ENCODE results near the gene TCERG1. TPM values are rescaled to one million over a fixed set of nuclear protein-coding genes. Genes with fewer than 3 reads are reported as not detected.
"Not testable (repeated sequence)": the region's sequence is repeated elsewhere in the genome, so short reads cannot be mapped to it uniquely, and the experiment has no call there.

The TCERG1 gene
- total RNA-seq, 1 donor from 2014 or later, result 40.5 TPM

DNA sequence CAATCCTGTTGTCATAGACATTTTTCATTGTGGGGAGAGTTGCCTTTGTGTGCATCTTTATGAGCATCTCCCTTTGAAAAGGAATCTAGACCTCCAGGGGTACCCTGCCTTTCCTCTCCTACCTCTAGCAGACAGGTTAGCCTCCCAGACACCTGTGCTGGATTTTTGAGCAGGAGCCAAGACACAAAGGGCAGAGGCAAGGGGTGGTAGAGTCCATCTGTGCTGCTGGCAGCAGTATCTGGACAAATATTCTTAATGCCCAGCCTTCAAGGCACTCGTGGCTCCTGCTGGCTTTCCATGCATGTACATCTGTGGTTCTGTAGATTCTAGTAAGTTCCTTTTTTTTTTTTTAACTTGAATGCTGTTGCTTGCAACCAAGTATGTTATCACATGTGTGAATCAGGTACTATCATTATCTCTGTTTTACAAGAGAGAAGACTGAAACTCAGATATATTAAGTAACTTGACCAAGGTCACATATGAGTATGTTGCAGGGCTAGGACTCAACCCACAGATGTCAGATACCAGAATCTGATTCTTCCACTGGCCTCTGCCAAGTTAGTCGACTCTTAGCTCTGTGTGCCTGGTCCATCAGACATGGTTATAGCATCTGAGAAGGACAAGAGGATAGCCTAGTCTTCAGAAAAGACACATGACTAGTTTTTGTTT is 101.8 kb downstream of the TCERG1 start:
- Mint-ChIP-seq H3K27ac (ENCODE audit: unreplicated experiment) (no peak overlapping the region), H3K4me3 (ENCODE audit: unreplicated experiment) (no peak overlapping the region), H3K4me1 (ENCODE audit: low read depth) (no peaks in the 10 kb centered on the region), H3K36me3 (ENCODE audit: low read depth) (no peaks in the 10 kb centered on the region), H3K27me3 (ENCODE audit: low read depth) (peaks cover 35% of the 10 kb centered on the region), H3K9me3 (ENCODE audit: low read depth) (no peaks in the 10 kb centered on the region)
- TF ChIP-seq, protein P1, sequence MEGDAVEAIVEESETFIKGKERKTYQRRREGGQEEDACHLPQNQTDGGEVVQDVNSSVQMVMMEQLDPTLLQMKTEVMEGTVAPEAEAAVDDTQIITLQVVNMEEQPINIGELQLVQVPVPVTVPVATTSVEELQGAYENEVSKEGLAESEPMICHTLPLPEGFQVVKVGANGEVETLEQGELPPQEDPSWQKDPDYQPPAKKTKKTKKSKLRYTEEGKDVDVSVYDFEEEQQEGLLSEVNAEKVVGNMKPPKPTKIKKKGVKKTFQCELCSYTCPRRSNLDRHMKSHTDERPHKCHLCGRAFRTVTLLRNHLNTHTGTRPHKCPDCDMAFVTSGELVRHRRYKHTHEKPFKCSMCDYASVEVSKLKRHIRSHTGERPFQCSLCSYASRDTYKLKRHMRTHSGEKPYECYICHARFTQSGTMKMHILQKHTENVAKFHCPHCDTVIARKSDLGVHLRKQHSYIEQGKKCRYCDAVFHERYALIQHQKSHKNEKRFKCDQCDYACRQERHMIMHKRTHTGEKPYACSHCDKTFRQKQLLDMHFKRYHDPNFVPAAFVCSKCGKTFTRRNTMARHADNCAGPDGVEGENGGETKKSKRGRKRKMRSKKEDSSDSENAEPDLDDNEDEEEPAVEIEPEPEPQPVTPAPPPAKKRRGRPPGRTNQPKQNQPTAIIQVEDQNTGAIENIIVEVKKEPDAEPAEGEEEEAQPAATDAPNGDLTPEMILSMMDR (IDR thresholded peaks at IDR 0.05), result no peak
- DNase-seq (ENCODE audit: low spot score), result no peak

DNA sequence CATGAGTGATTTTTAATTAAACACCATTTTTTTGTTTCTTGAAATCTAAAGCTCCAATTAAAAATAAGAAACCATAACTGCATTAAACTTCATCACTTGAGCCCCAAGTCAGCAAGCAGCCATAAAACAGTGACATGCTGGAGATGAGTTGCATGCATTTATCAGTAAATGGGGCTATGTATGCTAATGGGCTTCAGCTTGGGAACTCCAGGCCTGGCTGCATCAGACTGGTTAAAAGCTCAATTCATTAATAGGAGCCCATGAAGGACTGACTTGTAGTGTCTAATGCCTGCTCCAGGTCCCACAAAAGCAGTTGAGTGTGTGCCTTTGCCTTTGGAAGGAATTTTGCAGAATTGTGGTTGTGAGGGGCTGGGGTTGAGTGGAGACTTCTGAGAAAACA is 102.5 kb downstream of the TCERG1 start:
- Mint-ChIP-seq H3K36me3 (ENCODE audit: low read depth) (no peaks in the 10 kb centered on the region), H3K27me3 (ENCODE audit: low read depth) (peaks cover 35% of the 10 kb centered on the region), H3K4me3 (ENCODE audit: unreplicated experiment) (no peak overlapping the region), H3K4me1 (ENCODE audit: low read depth) (no peaks in the 10 kb centered on the region), H3K9me3 (ENCODE audit: low read depth) (no peaks in the 10 kb centered on the region), H3K27ac (ENCODE audit: unreplicated experiment) (no peak overlapping the region)
- TF ChIP-seq, protein P1 (IDR thresholded peaks at IDR 0.05), result no peak
- no peak for DNase-seq (ENCODE audit: low spot score)

DNA sequence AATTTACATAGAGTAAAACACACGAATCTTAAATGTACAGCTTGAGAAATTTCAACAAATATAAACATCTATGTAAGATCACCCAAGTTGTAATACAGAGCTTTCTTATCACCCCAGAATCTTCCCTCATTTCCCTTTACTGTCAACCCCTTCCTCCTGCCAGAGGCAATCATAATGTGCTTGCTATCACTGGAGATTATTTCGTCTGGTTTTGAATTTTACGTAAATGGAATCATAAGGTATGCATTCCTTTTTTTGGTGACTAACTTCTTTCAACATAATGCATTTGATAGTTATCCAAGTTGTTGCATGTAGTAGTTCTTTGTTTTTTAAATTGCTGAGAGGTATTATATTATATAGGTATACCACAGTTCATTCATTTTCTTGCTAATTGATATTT is 106.3 kb downstream of the TCERG1 start:
- no peak overlapping the region for H3K27ac Mint-ChIP-seq (ENCODE audit: unreplicated experiment)
- no peak overlapping the region for H3K4me3 Mint-ChIP-seq (ENCODE audit: unreplicated experiment)
- H3K27me3 Mint-ChIP-seq (ENCODE audit: low read depth), result peaks cover 28% of the 10 kb centered on the region
- no peak for DNase-seq (ENCODE audit: low spot score)
- peaks cover 5% of the 10 kb centered on the region for H3K9me3 Mint-ChIP-seq (ENCODE audit: low read depth)
- H3K4me1 Mint-ChIP-seq (ENCODE audit: low read depth), result no peaks in the 10 kb centered on the region
- TF ChIP-seq, protein P1 (IDR thresholded peaks at IDR 0.05), result no peak
- peaks cover 1% of the 10 kb centered on the region for H3K36me3 Mint-ChIP-seq (ENCODE audit: low read depth)

DNA sequence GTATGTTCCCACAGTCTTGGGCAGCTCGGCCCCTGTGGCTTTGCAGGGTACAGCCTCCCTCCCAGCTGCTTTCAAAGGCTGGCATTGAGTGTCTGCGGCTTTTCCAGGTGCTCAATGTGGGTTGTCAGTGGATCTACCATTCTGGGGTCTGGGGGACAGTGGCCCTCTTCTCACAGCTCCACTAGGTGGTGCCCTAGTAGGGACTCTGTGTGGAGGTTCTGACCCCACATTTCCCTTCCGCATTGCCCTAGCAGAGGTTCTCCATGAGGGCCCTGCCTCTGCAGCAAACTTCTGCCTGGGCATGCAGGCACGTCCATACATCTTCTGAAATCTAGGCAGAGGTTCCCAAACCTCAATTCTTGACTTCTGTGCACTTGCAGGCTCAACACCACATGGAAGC is 109.8 kb downstream of the TCERG1 start:
- not testable (repeated sequence) for H3K9me3 Mint-ChIP-seq (ENCODE audit: low read depth); H3K27ac Mint-ChIP-seq (ENCODE audit: unreplicated experiment); H3K4me3 Mint-ChIP-seq (ENCODE audit: unreplicated experiment); H3K36me3 Mint-ChIP-seq (ENCODE audit: low read depth); H3K27me3 Mint-ChIP-seq (ENCODE audit: low read depth); DNase-seq (ENCODE audit: low spot score)
- H3K4me1 Mint-ChIP-seq (ENCODE audit: low read depth), result peaks cover 14% of the 10 kb centered on the region

DNA sequence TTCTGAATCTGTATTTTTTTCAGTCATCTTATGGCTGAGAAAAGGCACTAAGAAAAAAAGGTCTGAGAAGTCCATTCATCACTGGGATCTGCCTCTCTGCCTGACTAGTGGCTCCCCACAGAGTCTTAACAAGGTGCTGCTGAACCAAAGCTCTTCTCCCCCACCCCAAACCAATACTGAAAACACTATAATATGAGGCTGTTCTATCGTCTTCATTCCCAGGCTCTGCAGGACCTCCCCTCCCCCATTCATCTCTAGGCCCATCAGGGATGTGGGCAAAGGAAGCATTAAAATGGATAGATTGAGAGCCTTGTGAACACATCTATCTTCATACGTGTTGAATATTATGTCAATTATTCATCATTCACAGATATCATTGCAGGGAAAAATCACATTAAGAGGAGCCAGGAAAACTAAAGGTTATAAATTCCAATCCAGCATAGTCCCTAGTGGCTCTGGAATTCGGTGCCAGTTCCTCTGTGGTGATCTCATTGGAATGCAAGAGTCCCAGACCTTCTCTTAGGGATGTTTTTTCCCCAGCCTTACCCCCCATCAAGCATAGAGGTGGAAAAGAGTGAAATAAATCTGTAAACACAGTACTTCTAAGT is 113.2 kb downstream of the TCERG1 start:
- peak overlapping the region; percentile 4 for H3K27ac Mint-ChIP-seq (ENCODE audit: unreplicated experiment)
- no peak for DNase-seq (ENCODE audit: low spot score)
- H3K36me3 Mint-ChIP-seq (ENCODE audit: low read depth), result peaks cover 1% of the 10 kb centered on the region
- H3K4me3 Mint-ChIP-seq (ENCODE audit: unreplicated experiment), result no peak overlapping the region
- H3K9me3 Mint-ChIP-seq (ENCODE audit: low read depth), result peaks cover 5% of the 10 kb centered on the region
- TF ChIP-seq, protein P1 (IDR thresholded peaks at IDR 0.05), result no peak
- H3K27me3 Mint-ChIP-seq (ENCODE audit: low read depth), result no peaks in the 10 kb centered on the region
- H3K4me1 Mint-ChIP-seq (ENCODE audit: low read depth), result peaks cover 14% of the 10 kb centered on the region

Other genes starting within 250 kb of the TCERG1 start
- 12.2 to 13.8 TPM (median 13.3 TPM) in 3 replicates for gene RBM27, start 243.7 kb upstream of the TCERG1 start, total RNA-seq
- not detected in 3 replicates for gene POU4F3, start 108.5 kb upstream of the TCERG1 start, total RNA-seq
- gene GPR151, start 68.9 kb downstream of the TCERG1 start, total RNA-seq, result not detected in 3 replicates

Data from chondrocyte (in vitro differentiated cells).